GM12892 (cell line): ENCODE data around the gene BRD9.

Source experiments
- POLR2A ChIP-seq: IDR thresholded peaks from 2 replicates; pipeline ENCODE4 v1.6.1; 2011; ENCODE audit warnings: low read depth, low read length, control low read depth
- POLR2AphosphoS5 ChIP-seq: IDR thresholded peaks from 2 replicates; pipeline ENCODE4 v1.6.1; 2011; ENCODE audit warnings: low read depth, low read length, control low read depth
- TAF1 ChIP-seq: IDR thresholded peaks from 2 replicates; pipeline ENCODE4 v1.6.1; 2011; ENCODE audit warnings: low read depth, mild to moderate bottlenecking, control low read depth, low read length, borderline replicate concordance

- TF ChIP-seq POLR2AphosphoS5 (no peak), POLR2A (no peak), TAF1 (no peak)
Observed at GRCh38 chr5:893711-894110, 1.1 kb upstream of the BRD9 start.
